Measurements from ENCODE around the gene CCDC6. TPM values are rescaled to one million over a fixed set of nuclear protein-coding genes. Genes with fewer than 3 reads are reported as not detected.

Gene CCDC6
- total RNA-seq, 1 experiment from 2014 or later, result 58.4 TPM

GRCh38 chr10:59741583-59741982 lies 164.8 kb downstream of the CCDC6 start:
- Histone ChIP-seq H2BK20ac (ENCODE audit: low read depth, low read length, poor library complexity, severe bottlenecking) (no peak overlapping the region), H3K56ac (ENCODE audit: insufficient read length, low read depth, low read length) (no peak overlapping the region), H4K8ac (replicated peaks; ENCODE audit: insufficient read length, low read depth, low read length) (no peak overlapping the region), H4K91ac (ENCODE audit: insufficient read length, low read depth, low read length) (no peak overlapping the region), H3K4me2 (ENCODE audit: insufficient read depth, insufficient read length, low read length) (no peak overlapping the region), H2BK5ac (ENCODE audit: insufficient read length, low read length) (no peak overlapping the region), H3K27me3 (ENCODE audit: insufficient read depth, low read length) (no peaks in the 10 kb centered on the region), H4K5ac (ENCODE audit: insufficient read length, low read depth, low read length) (no peak overlapping the region), H2AK5ac (ENCODE audit: insufficient read length, low read length) (no peak overlapping the region), H3K23me2 (ENCODE audit: insufficient read length, low read depth, low read length, poor library complexity, severe bottlenecking) (no peaks in the 10 kb centered on the region), H2BK120ac (ENCODE audit: low read depth, low read length, poor library complexity, severe bottlenecking) (no peak overlapping the region), H2BK12ac (ENCODE audit: insufficient read length, low read depth, low read length) (no peak overlapping the region), H3K79me2 (ENCODE audit: insufficient read depth, low read length) (no peaks in the 10 kb centered on the region), H4K20me1 (ENCODE audit: control insufficient read depth, insufficient read depth, insufficient read length) (no peaks in the 10 kb centered on the region), H3K23ac (ENCODE audit: insufficient read length, low read depth, low read length) (no peak overlapping the region), H2AFZ (ENCODE audit: low read length) (no peak overlapping the region), H3K9ac (ENCODE audit: extremely low read depth, insufficient read length, low read length) (no peak overlapping the region), H3K4ac (ENCODE audit: low read depth, low read length) (no peak overlapping the region), H3K27ac (ENCODE audit: insufficient read length, low read depth, low read length) (no peak overlapping the region), H2BK15ac (ENCODE audit: low read depth, low read length) (no peak overlapping the region), H3T11ph (ENCODE audit: low read length) (no peak overlapping the region), H3K79me1 (ENCODE audit: insufficient read depth, low read depth, low read length, poor library complexity, severe bottlenecking) (no peaks in the 10 kb centered on the region), H3K9me3 (ENCODE audit: control insufficient read depth, low read depth, low read length) (no peaks in the 10 kb centered on the region), H3K14ac (ENCODE audit: insufficient read depth, low read length) (no peak overlapping the region), H3K18ac (ENCODE audit: insufficient read length, low read depth, low read length) (no peak overlapping the region), H3K4me1 (ENCODE audit: insufficient read depth, low read length) (no peaks in the 10 kb centered on the region)
- Mint-ChIP-seq H3K4me3 (no peak overlapping the region), H3K27me3 (ENCODE audit: low read depth) (peaks cover 3% of the 10 kb centered on the region), H3K27ac (no peak overlapping the region), H3K4me1 (no peaks in the 10 kb centered on the region), H3K36me3 (ENCODE audit: insufficient read depth in 1 of 3, low read depth in 3 of 3) (peaks cover 6 to 20% (median 7%) of the 10 kb centered on the region in 3 experiments), H3K9me3 (peaks cover 24 to 26% of the 10 kb centered on the region in 2 experiments)
- WGBS (ENCODE audit: extremely low coverage, insufficient read length, low lambda C conversion rate), result no CpG with 5 or more reads among the region's 5 CpGs
- no peak for TF ChIP-seq CTCF (conservative IDR thresholded peaks at IDR 0.05)
- DNase-seq, result no peak
